ENCODE results near the gene LRRTM2.

LRRTM2 gene

GRCh38 chr5:138912093-138912492 lies 37.0 kb upstream of the LRRTM2 start:
- TF ChIP-seq CTCF (IDR thresholded peaks at IDR 0.05; ENCODE audit: insufficient read depth, low read depth, low read length, missing control alignments): no peak

GRCh38 chr5:138911441-138911840 lies 36.3 kb upstream of the LRRTM2 start:
- no peak for DNase-seq (ENCODE audit: low read depth)
- TF ChIP-seq CTCF (IDR thresholded peaks at IDR 0.05; ENCODE audit: insufficient read depth, low read depth, low read length, missing control alignments): no peak
- no peak overlapping the region for H3K4me3 ChIP-seq (ENCODE audit: low read depth, low read length)

More at GRCh38 chr5:138912093-138912492, 37.0 kb upstream of the LRRTM2 start:
- H3K4me3 ChIP-seq (ENCODE audit: low read depth, low read length): no peak overlapping the region
- no peak for DNase-seq (ENCODE audit: low read depth)

- no peak for DNase-seq (ENCODE audit: low read depth)
- H3K4me3 ChIP-seq (ENCODE audit: low read depth, low read length): no peak overlapping the region
- no peak for TF ChIP-seq CTCF (IDR thresholded peaks at IDR 0.05; ENCODE audit: insufficient read depth, low read depth, low read length, missing control alignments)
Observed at GRCh38 chr5:138910546-138911185, 35.5 kb upstream of the LRRTM2 start.

GRCh38 chr5:138909734-138910133 lies 34.6 kb upstream of the LRRTM2 start:
- TF ChIP-seq CTCF (IDR thresholded peaks at IDR 0.05; ENCODE audit: insufficient read depth, low read depth, low read length, missing control alignments): no peak
- no peak overlapping the region for H3K4me3 ChIP-seq (ENCODE audit: low read depth, low read length)
- no peak for DNase-seq (ENCODE audit: low read depth)

- H3K4me3 ChIP-seq (ENCODE audit: low read depth, low read length): no peak overlapping the region
- no peak for TF ChIP-seq CTCF (IDR thresholded peaks at IDR 0.05; ENCODE audit: insufficient read depth, low read depth, low read length, missing control alignments)
- no peak for DNase-seq (ENCODE audit: low read depth)
Observed at GRCh38 chr5:138905541-138905940, 30.4 kb upstream of the LRRTM2 start.

GRCh38 chr5:138903130-138903775 lies 28.1 kb upstream of the LRRTM2 start:
- TF ChIP-seq CTCF (IDR thresholded peaks at IDR 0.05; ENCODE audit: insufficient read depth, low read depth, low read length, missing control alignments): no peak
- no peak overlapping the region for H3K4me3 ChIP-seq (ENCODE audit: low read depth, low read length)
- no peak for DNase-seq (ENCODE audit: low read depth)

GRCh38 chr5:138901716-138902115 lies 26.6 kb upstream of the LRRTM2 start:
- no peak overlapping the region for H3K4me3 ChIP-seq (ENCODE audit: low read depth, low read length)
- no peak for DNase-seq (ENCODE audit: low read depth)
- no peak for TF ChIP-seq CTCF (IDR thresholded peaks at IDR 0.05; ENCODE audit: insufficient read depth, low read depth, low read length, missing control alignments)
